HG02938 (cell line): Measurements from ENCODE around the gene DDC.
"Not testable (repeated sequence)": the region's sequence is repeated elsewhere in the genome, so short reads cannot be mapped to it uniquely, and the experiment has no call there.

Source experiments
- ATAC-seq: cut with Tn5 transposase; IDR thresholded peaks from one replicate; pipeline ENCODE4 v1.9.1; 2021; ENCODE audit warnings: mild to moderate bottlenecking, moderate library complexity; ENCODE audit not compliant: unreplicated experiment

The DDC gene

GRCh38 chr7:50555594-50556140, 9.5 kb downstream of the DDC start:
- ATAC-seq, result no peak

- ATAC-seq, result no peak
Measured at GRCh38 chr7:50554431-50555322, 10.5 kb downstream of the DDC start.

- ATAC-seq, result no peak
Measured at GRCh38 chr7:50553973-50554372, 11.2 kb downstream of the DDC start.

- no peak for ATAC-seq
Measured at GRCh38 chr7:50552921-50553320, 12.3 kb downstream of the DDC start.

- ATAC-seq, result no peak
Measured at GRCh38 chr7:50552139-50552538, 13.1 kb downstream of the DDC start.

- not testable (repeated sequence) for ATAC-seq
Measured at GRCh38 chr7:50545613-50546012, 19.6 kb downstream of the DDC start.

- ATAC-seq, result no peak
Measured at GRCh38 chr7:50544992-50545391, 20.2 kb downstream of the DDC start.

- no peak for ATAC-seq
Measured at GRCh38 chr7:50543776-50544442, 21.3 kb downstream of the DDC start.

- ATAC-seq, result no peak
Measured at GRCh38 chr7:50542132-50542531, 23.1 kb downstream of the DDC start.

- ATAC-seq, result no peak
Measured at GRCh38 chr7:50540785-50541579, 24.2 kb downstream of the DDC start.

GRCh38 chr7:50539725-50540124, 25.5 kb downstream of the DDC start:
- ATAC-seq, result no peak

- ATAC-seq, result no peak
Measured at GRCh38 chr7:50538478-50538877, 26.7 kb downstream of the DDC start.

GRCh38 chr7:50537417-50537816, 27.8 kb downstream of the DDC start:
- no peak for ATAC-seq

- ATAC-seq, result not testable (repeated sequence)
Measured at GRCh38 chr7:50535291-50535711, 29.9 kb downstream of the DDC start.

- ATAC-seq, result no peak
Measured at GRCh38 chr7:50534690-50535290, 30.4 kb downstream of the DDC start.

- ATAC-seq, result no peak
Measured at GRCh38 chr7:50533866-50534265, 31.3 kb downstream of the DDC start.

- no peak for ATAC-seq
Measured at GRCh38 chr7:50531928-50532327, 33.3 kb downstream of the DDC start.

- ATAC-seq, result no peak
Measured at GRCh38 chr7:50531401-50531911, 33.7 kb downstream of the DDC start.

GRCh38 chr7:50530766-50531165, 34.4 kb downstream of the DDC start:
- no peak for ATAC-seq

- no peak for ATAC-seq
Measured at GRCh38 chr7:50529093-50529862, 35.9 kb downstream of the DDC start.
